Measurements from ENCODE around the gene ANKZF1. TPM values are rescaled to one million over a fixed set of nuclear protein-coding genes. Genes with fewer than 3 reads are reported as not detected.
"Not testable (repeated sequence)": the region's sequence is repeated elsewhere in the genome, so short reads cannot be mapped to it uniquely, and the experiment has no call there.

Gene ANKZF1
- total RNA-seq, 6 experiments from 2014 or later = 19.3 to 27.8 (median 24.5) TPM

DNA sequence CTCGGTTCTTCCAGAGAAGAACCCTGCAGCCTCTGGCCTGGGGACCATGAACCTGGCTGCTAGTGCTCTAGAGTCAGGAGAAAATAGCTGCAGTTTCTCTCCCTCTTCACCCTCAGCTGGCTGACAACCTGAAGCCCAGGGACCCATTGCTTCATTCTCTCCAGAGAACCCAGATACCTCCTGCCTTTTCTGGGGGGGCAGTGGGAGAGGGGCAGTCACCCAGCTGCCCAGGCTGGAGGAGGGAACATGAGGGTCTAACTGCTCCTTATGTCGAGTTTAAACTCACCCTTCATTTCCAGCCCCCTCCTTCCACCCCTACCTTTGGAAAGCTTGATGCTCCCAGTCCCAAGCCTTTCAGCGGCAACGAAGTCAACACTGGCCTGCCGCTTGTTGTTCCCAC, 30.6 kb upstream of the ANKZF1 start:
- ATAC-seq = no peak
- peak in 1 of 3 donors; percentile 17 for DNase-seq
- WGBS (ENCODE audit: insufficient coverage, low coverage, low lambda C conversion rate, missing lambda C conversion rate) = 82% methylated on average over 4 of the region's 5 CpGs
- Histone ChIP-seq H3K27ac (no peak overlapping the region), H3K36me3 (no peaks in the 10 kb centered on the region), H3K27me3 (no peaks in the 10 kb centered on the region), H3K4me1 (no peaks in the 10 kb centered on the region), H3K4me3 (no peak overlapping the region), H3K9me3 (no peaks in the 10 kb centered on the region)
- intact Hi-C loops (cut with DNase I) = no loop called here
- no peak for TF ChIP-seq POLR2A (IDR thresholded peaks at IDR 0.05)
- TF ChIP-seq, protein P1, sequence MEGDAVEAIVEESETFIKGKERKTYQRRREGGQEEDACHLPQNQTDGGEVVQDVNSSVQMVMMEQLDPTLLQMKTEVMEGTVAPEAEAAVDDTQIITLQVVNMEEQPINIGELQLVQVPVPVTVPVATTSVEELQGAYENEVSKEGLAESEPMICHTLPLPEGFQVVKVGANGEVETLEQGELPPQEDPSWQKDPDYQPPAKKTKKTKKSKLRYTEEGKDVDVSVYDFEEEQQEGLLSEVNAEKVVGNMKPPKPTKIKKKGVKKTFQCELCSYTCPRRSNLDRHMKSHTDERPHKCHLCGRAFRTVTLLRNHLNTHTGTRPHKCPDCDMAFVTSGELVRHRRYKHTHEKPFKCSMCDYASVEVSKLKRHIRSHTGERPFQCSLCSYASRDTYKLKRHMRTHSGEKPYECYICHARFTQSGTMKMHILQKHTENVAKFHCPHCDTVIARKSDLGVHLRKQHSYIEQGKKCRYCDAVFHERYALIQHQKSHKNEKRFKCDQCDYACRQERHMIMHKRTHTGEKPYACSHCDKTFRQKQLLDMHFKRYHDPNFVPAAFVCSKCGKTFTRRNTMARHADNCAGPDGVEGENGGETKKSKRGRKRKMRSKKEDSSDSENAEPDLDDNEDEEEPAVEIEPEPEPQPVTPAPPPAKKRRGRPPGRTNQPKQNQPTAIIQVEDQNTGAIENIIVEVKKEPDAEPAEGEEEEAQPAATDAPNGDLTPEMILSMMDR (IDR thresholded peaks at IDR 0.05) = no peak

DNA sequence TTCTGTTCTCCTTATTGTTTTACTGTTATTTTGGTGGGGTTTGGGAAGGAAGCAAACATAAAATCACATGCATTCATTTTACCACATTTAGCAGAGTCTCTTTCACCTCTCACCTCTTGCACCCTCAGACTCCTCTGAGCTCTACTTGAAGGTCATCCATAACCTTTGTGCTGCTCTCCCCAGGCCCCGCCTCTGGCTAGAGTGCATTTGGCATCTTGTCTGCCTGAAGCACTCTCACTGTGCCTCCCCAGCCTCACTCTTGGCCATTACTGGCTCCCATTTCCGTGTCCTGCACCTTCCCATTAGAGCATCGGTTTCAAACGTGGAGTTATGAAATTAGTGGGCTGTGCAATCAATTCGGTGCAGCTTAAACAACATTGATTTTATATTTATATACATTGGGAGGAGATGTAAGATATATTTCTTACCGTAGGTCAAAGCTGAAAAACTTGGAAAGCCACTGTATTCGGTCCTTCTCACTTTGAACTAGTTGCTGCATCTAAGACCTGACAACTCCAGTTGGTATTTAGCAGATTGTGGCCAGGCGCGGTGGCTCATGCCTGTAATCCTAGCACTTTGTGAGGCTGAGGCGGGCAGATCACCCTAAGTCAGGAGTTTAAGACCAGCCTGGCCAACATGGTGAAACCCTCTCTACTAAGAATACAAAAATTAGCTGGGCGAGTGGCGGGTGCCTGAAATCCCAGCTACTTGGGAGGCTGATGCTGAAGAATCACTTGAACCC, 30.0 kb upstream of the ANKZF1 start:
- ATAC-seq (no peak), DNase-seq (no peak)
- Histone ChIP-seq H3K4me1 (no peaks in the 10 kb centered on the region), H3K4me3 (no peak overlapping the region), H3K27ac (no peak overlapping the region), H3K36me3 (no peaks in the 10 kb centered on the region), H3K27me3 (no peaks in the 10 kb centered on the region), H3K9me3 (no peaks in the 10 kb centered on the region)
- TF ChIP-seq, protein P1 (IDR thresholded peaks at IDR 0.05) = no peak
- no peak for TF ChIP-seq POLR2A (IDR thresholded peaks at IDR 0.05)
- intact Hi-C loops (cut with DNase I) = no loop called here
- 77% methylated on average over 12 of the region's 12 CpGs for WGBS (ENCODE audit: insufficient coverage, low coverage, low lambda C conversion rate, missing lambda C conversion rate)

DNA sequence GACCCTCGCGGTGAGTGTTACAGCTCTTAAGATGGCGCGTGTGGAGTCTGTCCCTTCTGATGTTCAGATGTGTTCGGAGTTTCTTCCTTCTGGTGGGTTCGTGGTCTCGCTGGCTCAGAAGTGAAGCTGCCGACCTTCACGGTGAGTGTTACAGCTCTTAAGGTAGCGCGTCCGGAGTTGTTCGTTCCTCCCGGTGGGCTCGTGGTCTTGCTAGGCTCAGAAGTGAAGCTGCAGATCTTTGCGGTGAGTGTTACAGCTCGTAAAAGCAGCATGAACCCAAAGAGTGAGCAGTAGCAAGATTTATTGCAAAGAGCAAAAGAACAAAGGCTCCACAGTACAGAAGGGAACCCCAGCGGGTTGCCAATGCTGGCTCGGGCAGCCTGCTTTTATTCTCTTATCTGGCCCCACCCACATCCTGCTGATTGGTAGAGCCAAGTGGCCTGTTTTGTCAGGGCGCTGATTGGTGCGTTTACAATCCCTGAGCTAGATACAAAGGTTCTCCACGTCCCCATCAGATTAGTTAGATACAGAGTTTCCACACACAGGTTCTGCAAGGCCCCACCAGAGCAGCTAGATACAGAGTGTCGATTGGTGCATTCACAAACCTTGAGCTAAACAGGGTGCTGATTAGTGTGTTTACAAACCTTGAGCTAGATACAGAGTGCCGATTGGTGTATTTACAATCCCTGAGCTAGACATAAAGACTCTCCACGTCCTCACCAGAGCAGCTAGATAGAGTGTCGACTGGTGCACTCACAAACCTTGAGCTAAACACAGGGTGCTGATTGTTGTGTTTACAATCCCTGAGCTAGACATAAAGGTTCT, 28.9 kb upstream of the ANKZF1 start:
- H3K4me3 ChIP-seq; H3K27me3 ChIP-seq; intact Hi-C loops (cut with DNase I); H3K9me3 ChIP-seq; H3K4me1 ChIP-seq; H3K36me3 ChIP-seq; DNase-seq; ATAC-seq; H3K27ac ChIP-seq: not testable (repeated sequence)
- 59% methylated on average over 8 of the region's 26 CpGs for WGBS (ENCODE audit: insufficient coverage, low coverage, low lambda C conversion rate, missing lambda C conversion rate)

DNA sequence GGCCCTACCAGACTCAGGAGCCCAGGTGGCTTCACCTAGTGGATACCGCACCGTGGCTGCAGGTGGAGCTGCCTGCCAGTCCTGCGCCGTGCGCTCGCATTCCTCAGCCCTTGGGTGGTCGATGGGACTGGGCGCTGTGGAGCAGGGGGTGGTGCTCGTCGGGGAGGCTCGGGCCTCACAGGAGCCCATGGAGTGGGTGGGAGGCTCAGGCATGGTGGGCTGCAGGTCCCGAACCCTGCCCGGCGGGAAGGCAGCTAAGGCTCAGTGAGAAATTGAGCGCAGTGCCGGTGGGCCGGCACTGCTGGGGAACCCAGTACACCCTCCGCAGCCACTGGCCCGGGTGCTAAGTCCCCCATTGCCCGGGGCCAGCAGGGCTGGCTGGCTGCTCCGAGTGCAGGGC, 28.3 kb upstream of the ANKZF1 start:
- ATAC-seq; H3K4me3 ChIP-seq; H3K36me3 ChIP-seq; H3K9me3 ChIP-seq; H3K4me1 ChIP-seq; H3K27me3 ChIP-seq; H3K27ac ChIP-seq; DNase-seq; intact Hi-C loops (cut with DNase I): not testable (repeated sequence)
- 100% methylated on average over 1 of the region's 21 CpGs for WGBS (ENCODE audit: insufficient coverage, low coverage, low lambda C conversion rate, missing lambda C conversion rate)

DNA sequence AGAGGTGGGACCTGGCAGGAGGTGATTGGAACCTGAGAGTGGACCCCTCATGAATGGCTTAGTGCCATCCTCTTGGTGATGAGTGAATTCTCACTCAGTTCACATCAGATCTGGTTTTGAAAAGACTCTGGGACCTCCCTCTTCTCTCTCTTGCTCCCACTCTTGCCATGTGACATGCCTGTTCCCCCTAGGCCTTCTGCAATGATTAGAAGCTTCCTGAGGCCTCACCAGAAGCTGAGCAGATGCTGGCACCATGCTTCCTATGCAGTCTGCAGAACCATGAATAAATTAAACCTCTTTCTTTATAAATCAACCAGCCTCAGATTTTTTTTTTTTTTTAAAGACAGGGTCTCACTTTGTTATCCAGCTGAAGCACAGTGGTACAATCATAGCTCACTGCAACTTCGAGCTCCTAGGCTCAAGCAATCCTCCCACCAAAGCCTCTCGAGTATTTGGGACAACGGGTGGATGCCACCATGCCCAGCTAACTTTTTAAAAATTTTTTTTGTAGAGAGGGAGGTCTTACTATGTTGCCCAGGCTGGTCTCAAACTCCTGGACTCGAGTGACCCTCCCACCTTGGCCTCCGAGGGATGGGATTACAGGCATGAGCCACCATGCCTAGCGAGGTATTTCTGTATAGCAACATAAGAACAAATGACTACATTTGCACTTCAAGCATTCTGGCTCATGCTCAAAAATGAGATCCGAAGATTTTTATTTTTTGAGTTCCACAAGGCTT, 25.0 kb upstream of the ANKZF1 start:
- TF ChIP-seq, protein P1 (IDR thresholded peaks at IDR 0.05) = no peak
- no peak for TF ChIP-seq POLR2A (IDR thresholded peaks at IDR 0.05)
- 93% methylated on average over 7 of the region's 7 CpGs for WGBS (ENCODE audit: insufficient coverage, low coverage, low lambda C conversion rate, missing lambda C conversion rate)
- H3K4me3 ChIP-seq = no peak overlapping the region
- no peak overlapping the region for H3K27ac ChIP-seq
- ATAC-seq = no peak
- peaks cover 0 to 24% (median 8%) of the 10 kb centered on the region in 4 donors for H3K4me1 ChIP-seq
- peak in 1 of 3 donors; percentile 34 for DNase-seq
- peaks cover 0 to 10% (median 5%) of the 10 kb centered on the region in 4 donors for H3K36me3 ChIP-seq
- no peaks in the 10 kb centered on the region for H3K27me3 ChIP-seq
- intact Hi-C loops (cut with DNase I) = loop anchor here in 1 of 2 donors (5.0 kb wide), 1 partner anchor 32 kb away; the partner anchor contains the start of gene SLC23A3
- H3K9me3 ChIP-seq = no peaks in the 10 kb centered on the region

Measured in right lobe of liver (tissue), 6 donors.